ENCODE results near the gene SNX8.

GRCh38 chr7:2203766-2204300, 110.4 kb downstream of the SNX8 start:
- TF ChIP-seq POLR2A (IDR thresholded peaks at IDR 0.05; ENCODE audit: low read length) (no peak), GATA1 (IDR thresholded peaks at IDR 0.05; ENCODE audit: low read depth, low read length) (no peak)

Data from erythroblast (primary cell).